Fibroblast of lung (primary cell): ENCODE measurements around the gene SRD5A1. TPM values are rescaled to one million over a fixed set of nuclear protein-coding genes. Genes with fewer than 3 reads are reported as not detected.

Source experiments
- DNase-seq, 2 donors: peaks; one replicate each; pipeline versions ENCODE4 v3.0.0 to v3.0.0-alpha.2; 2010; ENCODE audit warnings: low read depth in 2 of 2
- H2AFZ ChIP-seq: 2 replicates; pipeline ENCODE4 v1.5.1; 2012; ENCODE audit warnings: low read length, control low read depth, inconsistent platforms
- H3K27ac ChIP-seq: 2 replicates; pipeline ENCODE4 v1.5.1; 2011; ENCODE audit warnings: low read length, control low read depth; ENCODE audit not compliant: insufficient read depth
- H3K27me3 ChIP-seq: 2 replicates; pipeline ENCODE4 v1.5.1; 2011; ENCODE audit warnings: mild to moderate bottlenecking, low read length; ENCODE audit not compliant: control insufficient read depth, insufficient read depth
- H3K36me3 ChIP-seq: 2 replicates; pipeline ENCODE4 v1.5.1; 2011; ENCODE audit warnings: low read length; ENCODE audit not compliant: control insufficient read depth, insufficient read depth
- H3K4me1 ChIP-seq: 2 replicates; pipeline ENCODE4 v1.5.1; 2011; ENCODE audit warnings: low read length; ENCODE audit not compliant: control insufficient read depth, insufficient read depth; ENCODE audit errors: extremely low read depth
- H3K4me2 ChIP-seq: 2 replicates; pipeline ENCODE4 v1.5.1; 2011; ENCODE audit warnings: low read length, control low read depth; ENCODE audit not compliant: insufficient read depth; ENCODE audit errors: extremely low read depth
- H3K4me3 ChIP-seq, 4 experiments: fragments of 200-600 bp in 1 of 4; sonication (generic) in 1 of 4; replicated peaks in 1 of 4; 2 replicates each; pipeline ENCODE4 v1.5.1; 2011 to 2016; ENCODE audit warnings: low read length in 4 of 4, low read depth in 3 of 4, mild to moderate bottlenecking in 3 of 4, control low read depth in 2 of 4, inconsistent platforms in 1 of 4, mixed read lengths in 1 of 4; ENCODE audit not compliant: insufficient read depth in 1 of 4; ENCODE audit errors: control extremely low read depth in 1 of 4
- H3K79me2 ChIP-seq: 2 replicates; pipeline ENCODE4 v1.5.1; 2012; ENCODE audit warnings: mild to moderate bottlenecking, low read length, inconsistent platforms; ENCODE audit not compliant: control insufficient read depth, insufficient read depth
- H3K9ac ChIP-seq: 2 replicates; pipeline ENCODE4 v1.5.1; 2011; ENCODE audit warnings: mild to moderate bottlenecking, low read length, control low read depth; ENCODE audit not compliant: insufficient read depth
- H3K9me3 ChIP-seq: 2 replicates; pipeline ENCODE4 v1.5.1; 2012; ENCODE audit warnings: low read depth, low read length; ENCODE audit not compliant: control insufficient read depth, insufficient read depth
- H4K20me1 ChIP-seq: 2 replicates; pipeline ENCODE4 v1.5.1; 2011; ENCODE audit warnings: low read length; ENCODE audit not compliant: control insufficient read depth, insufficient read depth; ENCODE audit errors: extremely low read depth
- CTCF ChIP-seq, 2 donors: IDR thresholded peaks in 1 of 2; conservative IDR thresholded peaks in 1 of 2; 1 replicate in 1 of 2; 2 replicates in 1 of 2; pipeline ENCODE4 v1.5.1; 2011 to 2012; ENCODE audit warnings: low read length in 2 of 2, control low read depth in 1 of 2, inconsistent platforms in 1 of 2, low read depth in 1 of 2, mild to moderate bottlenecking in 1 of 2
- EZH2 ChIP-seq: IDR thresholded peaks from 2 replicates; pipeline ENCODE4 v1.5.1; 2012; ENCODE audit warnings: low read length, control low read depth, mild to moderate bottlenecking; ENCODE audit errors: missing control alignments
- polyA plus RNA-seq, 2 donors: library from polyadenylated mRNA; depleted of rRNA in 1 of 2; stranded (reverse) in 1 of 2; unstranded in 1 of 2; fragments of >200 nt; gene quantifications; 2 replicates each; pipeline ENCODE4 v1.2.1, GENCODE V29; 2011 to 2012; ENCODE audit warnings: missing spikeins in 1 of 2
- total RNA-seq: library from RNA; depleted of rRNA; stranded (reverse); fragments of >200 nt; gene quantifications from 2 replicates; pipeline ENCODE4 v1.2.1, GENCODE V29; 2014

The SRD5A1 gene
- total and polyA plus RNA-seq, 2 donors (not counting 1 experiment from before 2014, with no cell fraction given) = 12.1 to 20.6 TPM

GRCh38 chr5:6637022-6637421 is 3.8 kb downstream of the SRD5A1 start:
- Histone ChIP-seq H3K36me3 (no peaks in the 10 kb centered on the region), H3K27me3 (no peaks in the 10 kb centered on the region), H3K4me2 (no peak overlapping the region), H4K20me1 (no peaks in the 10 kb centered on the region), H3K4me3 (no peak overlapping the region), H3K27ac (no peak overlapping the region), H2AFZ (no peak overlapping the region), H3K79me2 (peaks cover 49% of the 10 kb centered on the region), H3K9ac (no peak overlapping the region), H3K4me1 (peaks cover 2% of the 10 kb centered on the region), H3K9me3 (no peaks in the 10 kb centered on the region)
- TF ChIP-seq EZH2 (no peak), CTCF (conservative IDR thresholded peaks at IDR 0.05 in 1 of 2, IDR thresholded peaks at IDR 0.05 in 1 of 2; ENCODE audit: low read depth in 1 of 2, low read length in 2 of 2) (no peak)
- DNase-seq = no peak

DNA sequence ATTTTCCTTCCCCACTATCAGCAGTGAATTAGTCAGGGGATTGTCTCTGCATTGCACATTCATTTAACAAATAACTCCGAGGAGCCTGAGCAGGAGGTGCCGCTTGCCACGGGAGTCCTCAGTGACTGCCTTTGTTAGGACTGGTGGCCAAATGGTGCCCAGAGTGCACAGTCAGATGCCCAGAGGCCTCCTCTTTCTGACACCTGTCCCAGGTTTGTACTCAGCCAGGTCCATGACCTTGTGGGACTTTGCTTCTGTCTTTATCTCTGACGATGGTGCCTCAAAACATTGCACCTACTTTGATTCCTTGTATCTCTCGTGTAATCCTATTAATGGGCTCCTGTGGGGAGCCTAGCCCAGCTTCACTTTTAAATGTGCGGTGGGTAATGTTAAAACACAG is 4.3 kb downstream of the SRD5A1 start:
- H3K27me3 ChIP-seq = no peaks in the 10 kb centered on the region
- H3K4me3 ChIP-seq = no peak overlapping the region
- H3K9ac ChIP-seq = no peak overlapping the region
- no peak for TF ChIP-seq EZH2
- TF ChIP-seq CTCF (conservative IDR thresholded peaks at IDR 0.05 in 1 of 2, IDR thresholded peaks at IDR 0.05 in 1 of 2; ENCODE audit: low read depth in 1 of 2, low read length in 2 of 2) = no peak
- H3K27ac ChIP-seq = no peak overlapping the region
- no peak overlapping the region for H3K4me2 ChIP-seq
- no peak for DNase-seq
- no peak overlapping the region for H2AFZ ChIP-seq
- H3K36me3 ChIP-seq = no peaks in the 10 kb centered on the region
- no peaks in the 10 kb centered on the region for H3K9me3 ChIP-seq
- no peaks in the 10 kb centered on the region for H4K20me1 ChIP-seq
- H3K79me2 ChIP-seq = peaks cover 44% of the 10 kb centered on the region
- peaks cover 2% of the 10 kb centered on the region for H3K4me1 ChIP-seq

- H3K79me2 ChIP-seq = peaks cover 41% of the 10 kb centered on the region
These were observed 5.0 kb downstream of the SRD5A1 start for GRCh38 chr5:6638236-6638635.

More at GRCh38 chr5:6638236-6638635, 5.0 kb downstream of the SRD5A1 start:
- no peak overlapping the region for H3K4me2 ChIP-seq
- H3K4me3 ChIP-seq = no peak overlapping the region
- DNase-seq = no peak
- peaks cover 2% of the 10 kb centered on the region for H3K4me1 ChIP-seq
- H2AFZ ChIP-seq = no peak overlapping the region
- no peaks in the 10 kb centered on the region for H3K27me3 ChIP-seq
- no peak overlapping the region for H3K9ac ChIP-seq
- no peak for TF ChIP-seq EZH2
- no peak for TF ChIP-seq CTCF (conservative IDR thresholded peaks at IDR 0.05 in 1 of 2, IDR thresholded peaks at IDR 0.05 in 1 of 2; ENCODE audit: low read depth in 1 of 2, low read length in 2 of 2)
- no peaks in the 10 kb centered on the region for H3K36me3 ChIP-seq
- no peaks in the 10 kb centered on the region for H4K20me1 ChIP-seq
- no peak overlapping the region for H3K27ac ChIP-seq
- no peaks in the 10 kb centered on the region for H3K9me3 ChIP-seq
